Measurements from ENCODE around the gene CWC27.

DNA sequence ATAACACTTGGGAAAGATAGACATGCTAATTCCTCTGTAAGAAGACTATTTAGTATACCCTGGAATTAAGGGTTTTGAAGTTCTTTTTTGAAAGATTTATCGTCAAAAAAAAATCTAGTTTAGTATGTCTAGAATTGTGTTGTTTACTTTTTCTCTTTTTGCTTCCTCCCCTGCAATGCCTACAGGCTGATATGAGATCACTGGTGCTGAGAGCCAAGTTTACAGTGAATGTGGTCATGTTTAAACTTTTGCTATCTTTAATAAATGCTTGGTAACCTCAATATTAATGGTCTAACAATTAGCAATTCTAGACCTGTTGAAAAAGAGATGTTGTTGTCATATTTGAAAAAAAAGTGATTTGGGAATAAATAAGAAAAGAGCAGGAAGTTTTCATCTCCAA is 86.1 kb downstream of the CWC27 start:
- TF ChIP-seq, protein P1, sequence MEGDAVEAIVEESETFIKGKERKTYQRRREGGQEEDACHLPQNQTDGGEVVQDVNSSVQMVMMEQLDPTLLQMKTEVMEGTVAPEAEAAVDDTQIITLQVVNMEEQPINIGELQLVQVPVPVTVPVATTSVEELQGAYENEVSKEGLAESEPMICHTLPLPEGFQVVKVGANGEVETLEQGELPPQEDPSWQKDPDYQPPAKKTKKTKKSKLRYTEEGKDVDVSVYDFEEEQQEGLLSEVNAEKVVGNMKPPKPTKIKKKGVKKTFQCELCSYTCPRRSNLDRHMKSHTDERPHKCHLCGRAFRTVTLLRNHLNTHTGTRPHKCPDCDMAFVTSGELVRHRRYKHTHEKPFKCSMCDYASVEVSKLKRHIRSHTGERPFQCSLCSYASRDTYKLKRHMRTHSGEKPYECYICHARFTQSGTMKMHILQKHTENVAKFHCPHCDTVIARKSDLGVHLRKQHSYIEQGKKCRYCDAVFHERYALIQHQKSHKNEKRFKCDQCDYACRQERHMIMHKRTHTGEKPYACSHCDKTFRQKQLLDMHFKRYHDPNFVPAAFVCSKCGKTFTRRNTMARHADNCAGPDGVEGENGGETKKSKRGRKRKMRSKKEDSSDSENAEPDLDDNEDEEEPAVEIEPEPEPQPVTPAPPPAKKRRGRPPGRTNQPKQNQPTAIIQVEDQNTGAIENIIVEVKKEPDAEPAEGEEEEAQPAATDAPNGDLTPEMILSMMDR (IDR thresholded peaks at IDR 0.05; ENCODE audit: low read length) = no peak
- no peak for TF ChIP-seq EZH2 (IDR thresholded peaks at IDR 0.05; ENCODE audit: borderline replicate concordance, low read length)
